Tibial nerve (tissue), 4 donors: ENCODE measurements around the gene AKTIP. TPM values are rescaled to one million over a fixed set of nuclear protein-coding genes. Genes with fewer than 3 reads are reported as not detected.

Source experiments
- DNase-seq, 2 donors: peaks; one replicate each; pipeline ENCODE4 v3.0.0-alpha.2; 2019; ENCODE audit warnings: low spot score in 2 of 2
- H3K27ac ChIP-seq, 4 donors: fragments of 200-600 bp; sonication (generic) in 3 of 4; one replicate each; pipeline ENCODE4 v1.5.1; 2017 to 2019; ENCODE audit warnings: mild to moderate bottlenecking in 1 of 4
- H3K27me3 ChIP-seq, 2 donors: fragments of 200-600 bp; sonication (generic) in 1 of 2; one replicate each; pipeline versions ENCODE4 v1.5.1 to v1.6.0; 2017 to 2019
- H3K36me3 ChIP-seq, 3 donors: fragments of 200-600 bp; sonication (generic); one replicate each; pipeline ENCODE4 v1.5.1; 2018 to 2019
- H3K4me1 ChIP-seq, 4 donors: fragments of 200-600 bp; sonication (generic) in 3 of 4; one replicate each; pipeline ENCODE4 v1.5.1; 2017 to 2019
- H3K4me3 ChIP-seq, 4 donors: fragments of 200-600 bp; sonication (generic) in 3 of 4; one replicate each; pipeline ENCODE4 v1.5.1; 2017 to 2019; ENCODE audit warnings: mild to moderate bottlenecking in 1 of 4, moderate library complexity in 1 of 4
- H3K9me3 ChIP-seq, 4 donors: fragments of 200-600 bp; sonication (generic) in 3 of 4; one replicate each; pipeline ENCODE4 v1.5.1; 2017 to 2019
- CTCF ChIP-seq, 5 experiments: fragments of 200-600 bp in 3 of 5; fragments of 450-650 bp in 2 of 5; sonication (generic) in 3 of 5; IDR thresholded peaks; one replicate each; pipeline ENCODE4 v1.5.1; 2016 to 2019; ENCODE audit warnings: antibody characterized with exemption in 5 of 5, mild to moderate bottlenecking in 3 of 5, moderate library complexity in 2 of 5
- EP300 ChIP-seq, 2 donors: sonication (generic); formaldehyde crosslinking; IDR thresholded peaks; one replicate each; pipeline ENCODE4 v1.6.1; 2017; ENCODE audit warnings: antibody characterized with exemption in 2 of 2, mild to moderate bottlenecking in 1 of 2
- POLR2A ChIP-seq, 2 donors: fragments of 450-650 bp; IDR thresholded peaks; one replicate each; pipeline ENCODE4 v1.6.1; 2017; ENCODE audit warnings: antibody characterized with exemption in 2 of 2, mild to moderate bottlenecking in 2 of 2, moderate library complexity in 2 of 2
- WGBS, 2 donors: methylation state at CpG; one replicate each; pipeline ENCODE4 v1.1.5; 2018; 5-methylcytosine and 5-hydroxymethylcytosine counted together
- total RNA-seq, 4 donors: library from RNA; depleted of rRNA; stranded (reverse); fragments of >200 nt; gene quantifications; one replicate each; pipeline ENCODE4 v1.1.0, GENCODE V29; 2016

AKTIP gene
- total RNA-seq, 4 donors from 2014 or later: 33.3 to 48.5 (median 39.8) TPM

- WGBS, 2 donors: 86 to 93% methylated on average over 1 of the region's 1 CpG
Measured at GRCh38 chr16:53480394-53480793, 22.6 kb downstream of the AKTIP start.

GRCh38 chr16:53478965-53479364, 24.0 kb downstream of the AKTIP start:
- WGBS, 2 donors: 97 to 100% methylated on average over 5 of the region's 5 CpGs
- TF ChIP-seq POLR2A (IDR thresholded peaks at IDR 0.05) (no peak), EP300 (IDR thresholded peaks at IDR 0.05) (no peak), CTCF (IDR thresholded peaks at IDR 0.05) (no peak)
- peaks cover 7 to 98% (median 11%) of the 10 kb centered on the region in 3 donors for H3K36me3 ChIP-seq
- H3K27ac ChIP-seq: no peak overlapping the region
- no peak for DNase-seq
- no peak overlapping the region for H3K4me3 ChIP-seq
- H3K27me3 ChIP-seq: no peaks in the 10 kb centered on the region
- H3K4me1 ChIP-seq: no peaks in the 10 kb centered on the region
- H3K9me3 ChIP-seq: no peaks in the 10 kb centered on the region

More at GRCh38 chr16:53480394-53480793, 22.6 kb downstream of the AKTIP start:
- no peaks in the 10 kb centered on the region for H3K9me3 ChIP-seq
- TF ChIP-seq CTCF (IDR thresholded peaks at IDR 0.05) (no peak), EP300 (IDR thresholded peaks at IDR 0.05) (no peak), POLR2A (IDR thresholded peaks at IDR 0.05) (no peak)
- H3K4me3 ChIP-seq: no peak overlapping the region
- H3K36me3 ChIP-seq: peaks cover 7 to 97% (median 11%) of the 10 kb centered on the region in 3 donors
- H3K27me3 ChIP-seq: no peaks in the 10 kb centered on the region
- H3K27ac ChIP-seq: no peak overlapping the region
- no peaks in the 10 kb centered on the region for H3K4me1 ChIP-seq
- DNase-seq: no peak

GRCh38 chr16:53476867-53477266, 26.1 kb downstream of the AKTIP start:
- H3K4me1 ChIP-seq: no peaks in the 10 kb centered on the region
- no peaks in the 10 kb centered on the region for H3K27me3 ChIP-seq
- WGBS, 2 donors: 86 to 92% methylated on average over 2 of the region's 2 CpGs
- no peak for DNase-seq
- H3K36me3 ChIP-seq: peaks cover 6 to 98% (median 7%) of the 10 kb centered on the region in 3 donors
- H3K9me3 ChIP-seq: peaks cover 0 to 5% (median 0%) of the 10 kb centered on the region in 4 donors
- H3K4me3 ChIP-seq: no peak overlapping the region
- no peak for TF ChIP-seq EP300 (IDR thresholded peaks at IDR 0.05)
- H3K27ac ChIP-seq: no peak overlapping the region

- H3K4me1 ChIP-seq: no peaks in the 10 kb centered on the region
- peaks cover 0 to 96% (median 15%) of the 10 kb centered on the region in 3 donors for H3K36me3 ChIP-seq
- no peaks in the 10 kb centered on the region for H3K9me3 ChIP-seq
- H3K4me3 ChIP-seq: no peak overlapping the region
- no peaks in the 10 kb centered on the region for H3K27me3 ChIP-seq
- no peak for TF ChIP-seq POLR2A (IDR thresholded peaks at IDR 0.05)
- TF ChIP-seq CTCF (IDR thresholded peaks at IDR 0.05): no peak
- no peak for TF ChIP-seq EP300 (IDR thresholded peaks at IDR 0.05)
- no peak overlapping the region for H3K27ac ChIP-seq
- WGBS, 2 donors: 64 to 67% methylated on average over 6 of the region's 6 CpGs
- DNase-seq: no peak
Measured at GRCh38 chr16:53465606-53466280, 37.3 kb downstream of the AKTIP start.

GRCh38 chr16:53458635-53459034, 44.4 kb downstream of the AKTIP start:
- no peaks in the 10 kb centered on the region for H3K27me3 ChIP-seq
- H3K4me1 ChIP-seq: no peaks in the 10 kb centered on the region
- TF ChIP-seq POLR2A (IDR thresholded peaks at IDR 0.05): no peak
- no peak for TF ChIP-seq CTCF (IDR thresholded peaks at IDR 0.05)
- no peak for TF ChIP-seq EP300 (IDR thresholded peaks at IDR 0.05)
- WGBS, 2 donors: 90 to 91% methylated on average over 8 of the region's 8 CpGs
- DNase-seq: no peak
- H3K36me3 ChIP-seq: peaks cover 0 to 99% (median 20%) of the 10 kb centered on the region in 3 donors
- H3K4me3 ChIP-seq: no peak overlapping the region
- H3K27ac ChIP-seq: no peak overlapping the region
- H3K9me3 ChIP-seq: no peaks in the 10 kb centered on the region
